OCI-M1 (cell line): Measurements from ENCODE around the gene UBE2D4.
"Not testable (repeated sequence)": the region's sequence is repeated elsewhere in the genome, so short reads cannot be mapped to it uniquely, and the experiment has no call there.

Experiments
- DNase-seq: peaks from one replicate; lab custom pipeline; 2025; lab: John Stamatoyannopoulos, UW

UBE2D4 gene

GRCh38 chr7:43968172-43969040 is 42.2 kb downstream of the UBE2D4 start:
- DNase-seq, result not testable (repeated sequence)

GRCh38 chr7:43969586-43969985 is 43.4 kb downstream of the UBE2D4 start:
- DNase-seq, result not testable (repeated sequence)

DNA sequence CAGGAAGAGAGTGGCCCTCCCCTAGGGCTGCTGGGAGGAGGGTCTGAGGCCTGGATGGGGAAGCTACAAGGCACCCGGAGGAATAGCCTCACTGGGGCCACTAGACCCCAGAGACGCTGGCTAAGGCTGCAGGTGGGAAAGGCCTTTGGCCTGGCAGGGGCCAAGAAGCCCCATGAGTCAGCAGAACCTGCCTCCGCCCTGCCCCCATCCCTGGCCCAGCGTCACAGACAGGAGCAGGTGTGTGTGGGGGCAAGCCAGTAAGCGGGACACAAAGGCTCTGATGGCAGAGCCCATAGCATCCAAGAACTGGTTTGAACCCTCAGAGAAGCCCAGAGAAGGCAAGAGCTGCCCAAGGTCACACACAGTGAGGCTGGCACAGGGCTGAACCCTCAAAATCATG is 44.5 kb downstream of the UBE2D4 start:
- DNase-seq, result not testable (repeated sequence)

DNA sequence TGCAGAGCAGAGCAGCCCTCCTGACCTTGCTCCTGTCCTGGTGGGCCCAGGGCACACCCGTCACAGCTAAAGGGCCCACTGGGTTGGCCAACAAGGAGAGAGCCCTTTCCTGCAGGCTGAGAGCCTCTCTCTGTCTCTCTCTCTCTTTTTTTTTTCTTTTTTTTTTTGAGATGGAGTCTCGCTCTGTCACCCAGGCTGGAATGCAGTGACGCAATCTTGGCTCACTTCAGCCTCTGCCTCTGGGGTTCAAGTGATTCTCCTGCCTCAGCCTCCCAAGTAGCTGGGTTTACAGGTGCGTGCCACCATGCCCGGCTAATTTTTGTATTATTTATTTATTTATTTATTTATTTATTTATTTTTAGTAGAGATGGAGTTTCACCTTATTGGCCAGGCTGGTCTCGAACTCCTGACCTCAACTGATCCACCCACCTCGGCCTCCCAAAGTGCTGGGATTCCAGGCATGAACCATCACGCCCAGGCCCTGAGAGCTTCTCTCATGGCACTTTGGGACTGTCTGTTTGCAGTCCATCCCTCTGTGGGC is 47.9 kb downstream of the UBE2D4 start:
- DNase-seq, result not testable (repeated sequence)

DNA sequence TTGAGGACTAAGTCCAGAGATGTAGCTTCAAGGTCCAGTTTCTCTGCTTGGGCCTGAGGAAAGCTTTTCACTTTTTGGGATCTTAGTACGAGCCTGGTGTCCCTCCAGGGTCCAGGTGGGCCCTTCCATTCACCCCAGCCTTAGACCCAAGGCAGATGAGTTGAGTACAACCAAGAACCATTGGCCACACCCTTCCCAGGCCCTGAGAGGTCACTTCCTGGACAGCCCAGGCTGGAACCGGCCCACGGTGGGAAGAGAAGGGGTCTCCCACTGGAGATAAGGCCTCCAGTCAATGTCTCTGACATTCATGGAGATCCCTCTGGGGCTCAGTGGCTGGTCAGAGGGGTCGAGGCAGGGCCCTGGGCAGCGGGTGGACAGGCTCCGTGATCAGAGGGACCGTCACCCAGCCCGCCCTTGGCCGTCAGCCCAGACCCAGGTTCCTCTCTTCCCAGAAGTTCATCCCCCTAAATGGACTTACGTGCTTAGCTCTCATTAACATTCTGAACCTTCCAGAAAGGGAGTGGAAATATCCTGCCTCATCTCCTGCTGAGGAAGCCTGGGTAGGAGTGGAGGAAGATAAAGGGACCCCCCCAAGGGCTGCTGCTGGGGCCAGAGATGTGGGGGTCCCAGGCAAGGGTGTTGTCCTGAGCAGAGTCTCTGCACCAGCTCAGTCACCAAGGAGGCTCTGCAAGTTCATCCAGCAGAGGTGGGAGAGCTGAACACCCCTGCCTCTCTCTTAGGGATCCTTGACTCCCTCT is 48.7 kb downstream of the UBE2D4 start:
- DNase-seq, result not testable (repeated sequence)

- no peak for DNase-seq
Observed at GRCh38 chr7:43977525-43977924, 51.3 kb downstream of the UBE2D4 start.

DNA sequence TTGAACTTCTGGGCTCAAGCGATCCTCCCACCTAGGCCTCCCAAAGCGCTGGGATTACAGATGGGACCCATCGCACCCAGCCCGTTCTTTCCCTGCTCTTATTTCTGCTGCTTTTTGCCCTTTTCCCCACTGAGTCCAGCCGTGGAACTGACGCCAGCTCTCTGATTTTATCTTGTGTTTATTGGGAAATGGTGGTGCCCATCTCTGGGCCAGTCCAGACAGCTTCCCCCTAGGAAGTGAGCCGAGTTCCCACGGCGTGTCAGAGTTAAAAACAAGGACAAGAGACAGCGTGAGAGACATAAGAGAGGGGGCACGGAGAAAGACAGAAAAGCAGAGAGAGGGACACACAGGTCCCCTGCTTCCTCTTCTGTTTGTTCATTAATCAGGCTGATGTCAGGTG is 51.9 kb downstream of the UBE2D4 start:
- DNase-seq, result not testable (repeated sequence)

DNA sequence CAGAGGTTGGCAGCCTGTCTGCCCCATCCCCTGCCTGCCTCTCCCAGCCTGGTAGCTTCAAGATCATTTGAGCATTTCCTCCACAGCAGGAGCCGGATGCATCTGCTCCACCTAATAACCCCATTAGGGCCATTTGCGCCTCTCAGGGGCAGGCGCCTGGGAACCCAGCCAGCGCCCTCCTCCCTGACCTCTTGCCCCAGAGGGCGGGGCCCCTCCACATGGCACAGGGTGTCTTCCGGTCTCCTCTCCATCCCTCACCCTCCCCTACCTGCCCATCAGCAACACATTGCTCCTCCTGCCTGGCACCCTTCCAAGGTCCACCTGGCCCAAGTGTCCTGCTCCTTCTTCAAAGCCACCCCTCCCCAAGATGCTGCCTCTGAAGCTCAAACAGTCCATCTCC is 56.6 kb downstream of the UBE2D4 start:
- not testable (repeated sequence) for DNase-seq

- not testable (repeated sequence) for DNase-seq
Observed at GRCh38 chr7:43983736-43984135, 57.5 kb downstream of the UBE2D4 start.

GRCh38 chr7:43985904-43986864 is 59.9 kb downstream of the UBE2D4 start:
- DNase-seq, result not testable (repeated sequence)

GRCh38 chr7:43987476-43987875 is 61.2 kb downstream of the UBE2D4 start:
- not testable (repeated sequence) for DNase-seq

DNA sequence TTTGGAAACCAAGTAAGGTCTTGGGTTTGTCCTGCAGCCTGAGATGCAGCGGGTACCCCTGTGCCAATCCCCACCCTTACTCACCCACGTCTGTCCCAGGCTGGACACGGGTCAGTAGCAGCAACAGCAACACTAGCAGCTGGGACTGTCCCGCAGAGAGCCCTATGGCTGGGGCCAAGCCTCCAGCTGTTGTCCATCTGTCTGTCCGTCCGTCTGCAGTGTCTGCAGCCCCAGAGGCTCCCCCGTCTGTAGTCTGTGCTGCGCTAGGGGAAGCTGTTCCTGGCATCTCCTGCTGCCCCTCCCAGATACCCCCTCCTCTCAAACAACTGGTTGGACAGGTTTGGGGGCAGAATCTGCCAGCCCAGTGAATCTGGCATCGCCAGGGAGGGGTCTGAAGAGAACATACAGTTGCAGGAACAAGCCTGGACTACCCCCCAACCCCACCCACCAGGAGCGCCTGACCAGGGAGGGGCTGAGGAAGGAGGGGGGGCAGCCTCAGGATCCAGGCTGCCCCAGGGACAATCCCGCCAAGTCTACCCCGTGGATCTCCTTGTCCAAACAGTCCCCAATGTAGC is 63.9 kb downstream of the UBE2D4 start:
- not testable (repeated sequence) for DNase-seq

DNA sequence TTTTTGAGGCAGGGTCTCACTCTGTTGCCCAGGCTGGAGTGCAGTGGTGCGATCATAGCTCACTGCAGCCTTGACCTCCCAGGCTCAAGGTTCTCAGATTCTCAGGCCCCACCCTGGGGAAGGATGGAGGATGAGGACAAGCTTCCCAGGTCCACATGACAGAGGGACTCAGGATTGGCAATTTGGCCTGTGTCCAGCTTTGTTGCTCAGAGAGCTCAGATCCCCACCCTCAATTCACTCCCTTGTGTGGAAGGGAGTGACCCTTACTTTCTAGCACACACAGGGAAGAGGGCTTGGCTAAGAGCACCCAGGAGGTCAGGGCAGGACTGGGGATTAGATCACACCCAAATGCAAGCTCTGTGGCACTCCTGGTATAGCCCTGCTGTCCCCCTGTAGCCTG is 64.6 kb downstream of the UBE2D4 start:
- not testable (repeated sequence) for DNase-seq

DNA sequence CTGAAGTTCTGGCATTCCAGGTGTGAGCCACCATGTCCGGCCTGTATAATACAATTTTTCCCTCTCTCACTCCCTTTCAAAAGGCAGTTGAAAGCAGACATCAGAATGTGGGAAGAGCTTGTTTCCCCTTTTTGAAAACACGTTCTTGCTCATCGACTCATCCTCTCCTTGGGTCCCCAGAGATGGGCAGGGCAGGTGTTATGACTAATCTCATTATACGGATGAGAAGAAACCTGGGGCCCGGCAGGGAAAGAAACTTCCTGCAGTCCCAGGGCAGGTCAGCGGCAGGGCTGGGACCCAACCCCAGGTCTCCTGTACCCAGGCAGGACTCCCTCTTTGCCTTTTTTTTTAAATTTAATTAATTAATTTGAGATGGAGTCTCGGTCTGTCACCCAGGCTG is 66.7 kb downstream of the UBE2D4 start:
- not testable (repeated sequence) for DNase-seq

DNA sequence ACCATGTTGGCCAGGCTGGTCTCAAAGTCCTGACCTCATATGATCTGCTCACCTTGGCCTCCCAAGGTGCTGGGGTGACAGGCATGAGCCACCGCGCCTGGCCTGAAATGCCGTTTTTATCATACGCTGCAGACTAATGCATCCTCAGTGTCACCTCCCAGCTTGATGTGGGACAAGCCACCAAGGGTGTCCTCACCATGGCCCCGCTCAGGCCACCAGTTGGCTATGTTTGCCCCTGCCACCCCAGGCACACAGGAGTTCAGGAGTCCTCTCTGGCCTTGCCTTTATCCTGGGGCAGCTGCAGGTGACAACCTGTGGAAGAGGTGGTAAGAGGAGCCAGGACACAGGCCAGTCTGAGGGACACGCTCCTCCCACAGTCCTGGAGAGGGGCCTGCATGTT is 68.4 kb downstream of the UBE2D4 start:
- DNase-seq, result not testable (repeated sequence)

DNA sequence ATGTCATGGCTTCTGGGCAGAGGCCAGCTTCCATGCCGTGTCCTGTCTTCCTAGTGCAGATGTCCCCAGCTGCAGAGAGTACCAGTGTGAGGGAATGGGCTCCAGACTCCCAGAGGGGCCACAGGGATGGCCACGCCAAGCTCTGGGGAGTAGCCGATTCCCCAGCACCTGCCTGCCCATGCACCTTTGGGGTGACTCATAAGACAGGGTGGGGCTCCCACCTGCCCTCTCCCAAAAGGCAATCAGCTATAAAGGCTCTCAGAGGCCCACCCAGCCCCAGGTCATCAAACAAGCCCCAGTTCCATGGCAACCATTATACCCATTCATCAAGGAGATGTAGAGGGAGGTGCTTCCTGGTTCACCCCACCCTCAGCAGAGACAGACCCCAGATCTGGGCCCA is 71.3 kb downstream of the UBE2D4 start, which contains the start of gene SPDYE1:
Gene SPDYE1, plus strand, starts transcription at position 366 of the 400 bp plus-strand sequence. CDS start 2,053 bp downstream, outside the sequence.
- DNase-seq, result not testable (repeated sequence)
